ES-I3 (cell line): ENCODE results near the gene MYH7.

ENCODE experiments used
- H3K36me3 ChIP-seq: 2 replicates; pipeline ENCODE4 v1.6.1; 2013; ENCODE audit warnings: mild to moderate bottlenecking, low read length, control low read depth, moderate library complexity; ENCODE audit not compliant: insufficient read depth
- H3K4me1 ChIP-seq: 2 replicates; pipeline ENCODE4 v1.6.1; 2013; ENCODE audit warnings: mild to moderate bottlenecking, control low read depth, low read length; ENCODE audit not compliant: insufficient read depth
- H3K9ac ChIP-seq: 2 replicates; pipeline ENCODE4 v1.6.1; 2013; ENCODE audit warnings: low read depth, mild to moderate bottlenecking, low read length, moderate library complexity
- H3K9me3 ChIP-seq: 2 replicates; pipeline ENCODE4 v1.6.1; 2013; ENCODE audit warnings: mild to moderate bottlenecking, low read length, moderate library complexity; ENCODE audit not compliant: control insufficient read depth, insufficient read depth

Gene MYH7

GRCh38 chr14:23441076-23441475 lies 5.6 kb upstream of the MYH7 start:
- H3K4me1 ChIP-seq = peaks cover 20% of the 10 kb centered on the region
- H3K9me3 ChIP-seq = no peaks in the 10 kb centered on the region
- H3K9ac ChIP-seq = no peak overlapping the region

GRCh38 chr14:23439107-23439835 lies 3.8 kb upstream of the MYH7 start:
- Histone ChIP-seq H3K36me3 (no peaks in the 10 kb centered on the region), H3K9ac (no peak overlapping the region), H3K4me1 (peaks cover 20% of the 10 kb centered on the region), H3K9me3 (no peaks in the 10 kb centered on the region)

More at GRCh38 chr14:23441076-23441475, 5.6 kb upstream of the MYH7 start:
- no peaks in the 10 kb centered on the region for H3K36me3 ChIP-seq

DNA sequence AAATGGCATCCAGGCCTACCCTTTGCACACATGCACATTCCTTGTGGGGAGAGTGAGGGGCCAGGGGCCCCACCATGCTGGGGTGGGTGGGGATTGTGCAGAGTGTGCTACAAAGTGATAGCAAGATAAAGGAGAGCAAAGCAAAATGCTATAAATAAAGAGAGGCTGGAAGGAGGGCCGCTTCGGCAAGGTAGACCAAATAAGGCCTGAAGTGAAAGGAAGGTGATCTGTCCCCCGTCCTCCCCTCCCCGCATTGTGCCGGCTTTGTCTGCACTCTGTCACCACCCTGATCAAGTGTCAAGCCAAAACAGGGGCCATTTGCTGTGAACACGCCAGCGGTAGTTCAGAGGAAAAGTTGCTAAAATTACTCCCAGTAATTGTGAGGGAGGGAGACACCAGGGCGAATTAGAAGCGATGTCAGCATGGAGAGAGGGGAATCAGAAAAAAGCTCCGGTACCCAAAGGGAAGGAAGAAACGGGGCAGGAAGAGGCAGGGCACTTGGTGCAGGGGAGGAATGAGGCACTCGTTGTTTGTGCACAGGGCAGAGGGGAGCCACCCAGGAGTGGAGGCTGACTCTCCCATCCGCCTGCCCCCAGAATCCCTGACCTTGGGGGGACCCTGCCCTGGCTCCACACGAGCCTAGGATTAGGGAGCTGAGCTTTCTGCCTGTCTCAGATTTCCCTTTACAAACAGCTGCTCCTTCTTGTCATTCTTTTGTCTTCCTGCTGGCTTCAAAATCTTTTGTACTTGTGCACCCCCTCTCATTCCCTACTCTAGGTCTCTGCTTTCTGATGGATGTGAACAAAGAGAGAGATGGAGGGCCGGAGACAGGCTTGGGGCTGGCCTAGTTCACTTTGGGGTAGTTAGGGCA lies 2.9 kb upstream of the MYH7 start:
- Histone ChIP-seq H3K36me3 (no peaks in the 10 kb centered on the region), H3K9me3 (no peaks in the 10 kb centered on the region), H3K9ac (no peak overlapping the region), H3K4me1 (peaks cover 20% of the 10 kb centered on the region)

GRCh38 chr14:23437133-23438100 lies 2.0 kb upstream of the MYH7 start:
- Histone ChIP-seq H3K9me3 (no peaks in the 10 kb centered on the region), H3K9ac (no peak overlapping the region), H3K36me3 (no peaks in the 10 kb centered on the region), H3K4me1 (0 out of 2 replicates have a peak, but pooled peaks cover 12% of the 10 kb centered on the region)

DNA sequence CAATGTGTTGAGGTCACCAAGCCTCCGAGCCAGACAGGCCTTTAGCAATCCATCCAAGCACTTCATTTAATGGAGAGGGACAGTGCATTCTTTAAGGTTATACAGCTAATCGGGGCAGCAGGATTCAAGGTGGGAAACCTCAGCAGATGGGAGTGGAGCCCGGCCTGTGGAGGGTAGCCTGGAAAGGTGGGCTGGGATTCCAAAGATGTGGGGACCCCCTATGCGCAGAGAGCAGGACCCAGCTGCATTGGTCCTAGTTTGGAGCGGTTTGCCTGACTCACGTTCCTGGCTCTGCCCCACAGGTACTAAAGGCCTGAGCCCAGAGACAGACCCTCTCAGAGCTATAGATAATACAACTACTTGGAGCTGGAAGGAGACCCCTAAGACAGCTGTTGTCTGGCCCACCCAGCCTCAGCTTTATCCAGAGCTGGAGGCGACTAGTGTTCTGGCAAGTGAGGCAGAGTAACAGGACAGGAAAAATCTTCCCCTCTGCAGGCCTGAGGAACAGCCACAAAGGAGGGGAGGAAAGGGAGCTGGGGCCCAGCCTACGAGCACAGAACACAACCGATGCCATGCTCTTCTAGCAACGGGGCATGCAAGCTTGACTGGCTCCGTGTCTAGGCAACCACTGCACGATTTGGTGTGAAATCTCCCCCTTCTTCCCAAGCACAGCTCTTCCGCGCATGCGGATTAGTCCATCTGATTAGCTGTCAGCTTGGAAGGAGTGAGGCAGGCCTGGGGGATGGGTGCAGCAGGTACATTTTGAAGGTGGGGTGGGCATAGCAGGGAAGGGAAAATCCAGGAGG lies 1.1 kb upstream of the MYH7 start:
- Histone ChIP-seq H3K4me1 (0 out of 2 replicates have a peak, but pooled peaks cover 12% of the 10 kb centered on the region), H3K9ac (no peak overlapping the region), H3K9me3 (no peaks in the 10 kb centered on the region), H3K36me3 (no peaks in the 10 kb centered on the region)

DNA sequence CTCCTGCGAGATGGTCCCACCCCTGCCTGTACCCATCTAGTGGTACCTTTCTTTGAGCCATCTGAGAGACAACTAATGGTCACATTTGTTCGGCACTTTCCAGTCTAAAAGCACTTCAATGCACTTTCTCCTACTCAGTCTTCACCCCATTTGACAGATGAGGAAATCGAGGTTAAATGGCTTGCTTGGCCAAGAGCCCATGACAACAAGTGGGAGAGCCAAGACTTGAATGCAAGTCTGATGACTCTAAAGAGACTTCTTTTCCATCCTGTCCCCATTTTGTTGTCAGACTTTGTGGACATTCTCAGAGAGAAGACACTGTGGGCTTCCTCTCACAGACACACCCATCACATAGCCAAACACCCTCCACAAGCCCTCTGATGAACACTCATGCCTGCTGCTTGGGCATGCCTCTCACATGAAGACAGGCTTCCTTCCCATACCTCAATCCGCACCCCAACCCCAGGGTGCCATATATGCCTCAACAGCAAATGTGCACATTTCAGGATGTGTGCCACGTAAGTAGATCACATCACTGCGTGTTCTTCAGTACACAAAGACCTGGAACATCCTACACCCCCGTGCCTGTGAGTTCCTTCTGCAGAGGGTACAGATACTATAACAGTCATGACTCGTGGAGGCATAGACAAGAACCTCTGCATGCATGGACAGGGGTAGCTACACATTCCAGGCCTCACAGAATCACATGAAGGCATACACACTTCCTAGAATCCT lies 805 bp downstream of the MYH7 start:
- 0 out of 2 replicates have a peak, but pooled peaks cover 12% of the 10 kb centered on the region for H3K4me1 ChIP-seq
- H3K36me3 ChIP-seq = no peaks in the 10 kb centered on the region
- no peaks in the 10 kb centered on the region for H3K9me3 ChIP-seq
- no peak overlapping the region for H3K9ac ChIP-seq

- H3K36me3 ChIP-seq = no peaks in the 10 kb centered on the region
- H3K9ac ChIP-seq = no peak overlapping the region
- no peaks in the 10 kb centered on the region for H3K9me3 ChIP-seq
- H3K4me1 ChIP-seq = 0 out of 2 replicates have a peak, but pooled peaks cover 9% of the 10 kb centered on the region
Observed at GRCh38 chr14:23433457-23433856, 2.0 kb downstream of the MYH7 start.

DNA sequence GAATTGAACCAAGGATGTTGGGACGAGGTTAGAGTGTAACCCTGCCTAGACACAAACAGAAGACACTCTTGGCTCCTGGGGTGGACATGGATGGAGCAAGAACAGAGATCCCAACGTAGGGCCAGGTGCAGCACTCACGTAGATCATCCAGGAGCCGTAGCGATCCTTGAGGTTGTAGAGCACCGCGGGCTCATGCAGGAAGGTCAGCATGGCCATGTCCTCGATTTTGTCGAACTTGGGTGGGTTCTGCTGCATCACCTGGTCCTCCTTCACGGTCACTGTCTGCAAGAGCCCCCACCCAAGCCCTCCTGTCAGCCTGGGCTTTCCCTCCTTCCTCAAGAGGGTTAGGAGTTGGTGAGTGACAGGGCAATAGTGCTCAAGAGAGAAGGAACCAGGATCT lies 2.5 kb downstream of the MYH7 start:
- no peak overlapping the region for H3K9ac ChIP-seq
- H3K9me3 ChIP-seq = no peaks in the 10 kb centered on the region
- H3K36me3 ChIP-seq = no peaks in the 10 kb centered on the region
- 0 out of 2 replicates have a peak, but pooled peaks cover 5% of the 10 kb centered on the region for H3K4me1 ChIP-seq

- no peaks in the 10 kb centered on the region for H3K36me3 ChIP-seq
- H3K9ac ChIP-seq = no peak overlapping the region
- no peaks in the 10 kb centered on the region for H3K9me3 ChIP-seq
- 0 out of 2 replicates have a peak, but pooled peaks cover 5% of the 10 kb centered on the region for H3K4me1 ChIP-seq
Observed at GRCh38 chr14:23432102-23432925, 3.1 kb downstream of the MYH7 start.

DNA sequence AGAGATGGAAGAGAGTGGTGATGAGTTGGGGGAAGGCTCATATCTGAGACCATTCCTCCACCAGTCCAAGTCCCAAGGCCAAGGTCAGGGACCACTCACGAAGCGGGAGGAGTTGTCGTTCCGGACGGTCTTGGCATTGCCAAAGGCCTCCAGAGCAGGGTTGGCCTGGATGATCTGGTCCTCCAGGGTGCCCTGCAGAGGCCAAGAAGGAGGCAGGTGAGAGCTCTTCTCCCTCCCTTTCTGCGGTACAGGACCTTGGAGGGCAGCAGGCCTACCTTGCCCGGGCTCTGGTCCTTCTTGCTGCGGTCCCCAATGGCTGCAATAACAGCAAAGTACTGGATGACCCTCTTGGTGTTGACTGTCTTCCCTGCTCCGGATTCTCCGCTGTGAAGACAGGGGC lies 4.0 kb downstream of the MYH7 start:
- no peak overlapping the region for H3K9ac ChIP-seq
- no peaks in the 10 kb centered on the region for H3K36me3 ChIP-seq
- H3K4me1 ChIP-seq = 0 out of 2 replicates have a peak, but pooled peaks cover under 1% of the 10 kb centered on the region
- H3K9me3 ChIP-seq = no peaks in the 10 kb centered on the region

DNA sequence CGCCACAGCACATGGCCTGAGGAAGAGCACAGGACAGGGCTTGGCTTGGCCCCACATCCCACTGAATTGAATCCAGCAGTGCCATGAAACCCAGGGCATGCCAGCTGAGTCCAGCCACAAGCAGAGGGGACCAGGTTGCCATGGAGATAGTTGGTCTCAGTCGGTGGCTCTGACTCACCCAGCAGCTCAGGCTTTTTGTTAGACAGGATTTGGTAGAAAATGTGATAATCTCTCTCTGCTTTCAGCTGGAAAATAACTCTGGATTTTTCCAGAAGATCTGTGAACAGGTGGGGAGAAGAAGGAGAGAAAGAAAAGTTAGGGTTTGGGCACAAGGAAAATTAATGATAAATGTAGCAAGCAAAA lies 4.8 kb downstream of the MYH7 start:
- H3K36me3 ChIP-seq = no peaks in the 10 kb centered on the region
- H3K9ac ChIP-seq = no peak overlapping the region
- H3K4me1 ChIP-seq = no peaks in the 10 kb centered on the region

DNA sequence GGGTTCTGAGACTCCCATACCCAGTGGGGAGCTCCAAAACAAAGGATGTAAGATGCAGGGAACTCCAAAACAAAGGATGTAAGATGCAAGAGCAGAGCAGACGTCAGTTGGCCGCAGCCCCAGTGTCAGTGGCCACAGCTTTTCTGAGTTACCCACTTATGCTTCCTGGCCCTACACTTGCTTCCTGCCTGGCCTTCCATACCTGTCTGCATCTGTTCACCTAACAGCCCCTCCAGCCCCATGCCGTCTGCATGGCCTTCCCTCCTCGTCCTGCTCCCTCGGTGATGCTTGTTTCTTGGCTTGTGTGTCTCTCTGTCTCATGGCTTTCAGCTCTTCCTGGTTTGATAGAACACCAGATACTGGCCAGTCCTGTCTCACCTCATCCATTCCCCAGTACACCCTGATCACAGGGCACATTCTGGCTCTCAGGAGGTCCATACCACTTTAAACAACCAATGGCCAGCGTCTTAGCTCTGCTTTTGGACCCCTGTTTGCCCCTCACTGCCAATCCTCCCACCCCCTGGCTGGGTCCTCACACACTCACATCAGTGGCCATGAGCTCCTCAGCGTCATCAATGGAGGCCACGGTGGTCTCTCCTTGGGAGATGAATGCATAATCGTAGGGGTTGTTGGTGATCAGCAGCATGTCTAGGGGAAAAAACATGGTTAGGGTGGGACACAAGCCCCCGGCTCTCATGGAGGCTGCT lies 5.3 kb downstream of the MYH7 start:
- no peak overlapping the region for H3K9ac ChIP-seq
- H3K4me1 ChIP-seq = no peaks in the 10 kb centered on the region
- H3K36me3 ChIP-seq = no peaks in the 10 kb centered on the region
- no peaks in the 10 kb centered on the region for H3K9me3 ChIP-seq

More for the DNA sequence above, 4.8 kb downstream of the MYH7 start:
- H3K9me3 ChIP-seq = no peaks in the 10 kb centered on the region
